Effector memory CD8-positive, alpha-beta T cell (primary cell): ENCODE data around the gene ZRANB1.

Source experiments
- ATAC-seq: fragments of 150-1000 bp; cut with Tn5 transposase; replicated peaks from 2 replicates; pipeline ENCODE4 v1.10.0; 2021; ENCODE audit warnings: mild to moderate bottlenecking, moderate library complexity
- DNase-seq, 3 experiments: peaks; one replicate each; pipeline ENCODE4 v3.0.0; 2021
- H3K27ac Mint-ChIP-seq, 2 donors: one replicate each; pipeline ENCODE4 v1.8.0; 2022; ENCODE audit warnings: mild to moderate bottlenecking in 2 of 2, mixed read lengths in 2 of 2, moderate library complexity in 2 of 2
- H3K27me3 Mint-ChIP-seq, 2 donors: one replicate each; pipeline ENCODE4 v1.8.0; 2022; ENCODE audit warnings: mixed read lengths in 2 of 2
- H3K36me3 Mint-ChIP-seq: one replicate; pipeline ENCODE4 v1.8.0; 2022; ENCODE audit warnings: mild to moderate bottlenecking, moderate library complexity, mixed read lengths; ENCODE audit not compliant: insufficient read depth
- H3K4me1 Mint-ChIP-seq, 2 donors: one replicate each; pipeline ENCODE4 v1.8.0; 2022; ENCODE audit warnings: low read depth in 2 of 2, mixed read lengths in 2 of 2
- H3K4me3 Mint-ChIP-seq, 2 donors: one replicate each; pipeline ENCODE4 v1.8.0; 2022; ENCODE audit warnings: mild to moderate bottlenecking in 2 of 2, mixed read lengths in 2 of 2, moderate library complexity in 2 of 2
- H3K9me3 Mint-ChIP-seq, 2 donors: one replicate each; pipeline ENCODE4 v1.8.0; 2022; ENCODE audit warnings: mixed read lengths in 2 of 2

ZRANB1 gene

DNA sequence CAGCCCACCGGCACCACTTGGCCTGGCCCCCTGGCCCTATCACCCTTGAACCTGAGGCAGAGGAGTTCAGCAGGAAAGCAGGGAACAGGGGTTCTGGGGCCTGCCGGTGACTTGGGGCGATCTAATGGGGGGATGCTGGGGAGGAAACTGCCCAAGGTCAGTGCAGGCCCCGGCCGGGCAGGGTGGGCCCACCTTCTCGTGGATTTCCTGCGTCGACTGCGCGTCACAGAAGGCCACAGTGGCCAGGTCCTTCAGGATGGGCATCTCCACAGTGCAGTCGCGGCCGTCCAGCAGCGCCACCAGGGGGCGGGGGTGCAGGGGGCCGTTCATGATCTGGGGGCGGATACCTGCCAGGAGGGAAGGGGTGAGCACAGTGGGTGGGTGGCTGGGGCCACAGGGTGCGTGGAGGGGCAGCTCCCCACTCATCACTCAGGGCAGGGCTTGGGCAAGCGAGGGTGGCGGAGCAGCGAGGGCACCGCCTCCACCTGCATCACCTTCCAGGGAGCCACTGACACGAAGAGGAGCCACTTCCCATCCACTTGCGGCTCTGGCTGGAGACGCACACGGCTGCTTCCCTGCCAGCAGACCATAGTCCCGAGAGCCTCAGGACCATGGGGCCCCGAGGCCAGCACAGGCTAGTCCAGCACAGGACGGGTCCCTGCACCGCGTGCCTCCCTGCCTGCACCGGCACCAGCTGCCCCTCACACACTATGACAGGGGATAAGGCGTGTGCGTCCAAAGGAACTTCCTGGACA, 61.4 kb downstream of the ZRANB1 start:
- ATAC-seq = no peak
- H3K27ac Mint-ChIP-seq = no peak overlapping the region

DNA sequence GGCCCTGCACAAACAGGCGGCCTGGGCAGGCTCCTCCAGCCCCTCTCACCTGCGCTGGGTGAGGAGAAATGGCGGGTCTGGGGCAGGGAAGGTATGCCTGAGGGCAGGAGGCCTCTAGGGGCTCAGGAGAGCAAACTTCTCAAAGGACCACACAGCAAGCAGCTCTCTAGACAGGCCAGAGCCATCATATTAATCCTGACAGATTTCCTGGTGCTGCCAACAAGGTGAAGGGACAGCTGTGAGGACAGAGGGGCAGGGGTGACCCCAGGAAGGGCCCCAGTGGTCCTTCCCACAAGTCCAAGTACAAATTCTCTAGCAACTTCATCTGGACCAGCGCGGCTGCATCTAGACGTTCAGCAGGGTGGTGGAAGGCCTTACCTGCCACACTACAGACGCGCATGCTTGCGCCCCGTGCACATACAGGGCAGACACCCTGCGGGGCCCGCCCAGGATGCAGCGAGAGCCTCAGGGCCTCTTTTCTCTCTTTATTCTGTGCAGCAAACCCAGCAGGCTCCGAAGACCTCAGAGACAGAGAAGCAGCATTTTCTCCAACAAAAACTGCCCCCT, 62.1 kb downstream of the ZRANB1 start:
- peaks cover 8% of the 10 kb centered on the region for H3K36me3 Mint-ChIP-seq
- ATAC-seq (no peak), DNase-seq (no peak)
- H3K9me3 Mint-ChIP-seq = no peaks in the 10 kb centered on the region
- no peak overlapping the region for H3K4me3 Mint-ChIP-seq
- H3K27me3 Mint-ChIP-seq = peaks cover 0 to 39% of the 10 kb centered on the region in 2 donors
- no peak overlapping the region for H3K27ac Mint-ChIP-seq
- H3K4me1 Mint-ChIP-seq = peaks cover 0 to 4% of the 10 kb centered on the region in 2 donors

More for the DNA sequence above, 61.4 kb downstream of the ZRANB1 start:
- H3K36me3 Mint-ChIP-seq = peaks cover 12% of the 10 kb centered on the region
- peaks cover 0 to 4% of the 10 kb centered on the region in 2 donors for H3K4me1 Mint-ChIP-seq
- DNase-seq = no peak
- no peak overlapping the region for H3K4me3 Mint-ChIP-seq
- H3K27me3 Mint-ChIP-seq = peaks cover 0 to 33% of the 10 kb centered on the region in 2 donors
- H3K9me3 Mint-ChIP-seq = no peaks in the 10 kb centered on the region

DNA sequence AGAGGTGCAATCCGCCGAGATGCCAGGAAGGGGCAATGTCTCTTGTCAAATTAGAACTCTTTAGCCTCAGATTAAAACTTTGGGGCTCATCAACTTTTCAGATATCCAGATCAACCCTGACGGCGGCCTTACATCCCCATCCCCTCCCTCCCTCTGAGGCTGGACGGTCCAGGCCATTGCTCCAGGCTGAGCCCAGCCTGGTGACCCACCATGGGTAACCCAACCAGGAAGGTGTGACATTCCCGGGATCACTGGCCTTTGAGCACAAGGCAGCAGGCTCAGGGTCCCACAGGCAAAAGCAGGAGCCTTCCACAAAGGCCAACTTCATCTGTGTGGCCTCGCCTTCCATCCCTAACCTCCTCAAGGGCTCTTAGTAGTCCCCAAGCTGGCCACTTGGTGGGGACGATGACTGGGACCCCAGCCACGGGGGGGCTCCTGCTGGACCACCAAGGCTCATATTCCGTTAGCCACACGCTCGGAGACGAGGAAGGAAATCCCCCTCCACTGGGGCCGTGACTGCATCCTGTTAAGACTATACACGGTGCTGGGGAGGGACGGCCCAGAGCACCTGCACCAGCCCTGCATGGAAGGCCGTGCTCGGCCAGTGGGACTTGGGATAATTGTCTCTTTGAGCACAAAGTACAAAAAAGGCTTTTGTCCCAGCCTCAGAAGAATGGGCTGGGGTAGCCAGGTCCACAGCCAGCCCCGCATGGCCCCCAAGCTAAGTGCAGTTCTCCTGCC, 62.8 kb downstream of the ZRANB1 start:
- Mint-ChIP-seq H3K27ac (no peak overlapping the region), H3K36me3 (peaks cover 7% of the 10 kb centered on the region), H3K4me3 (no peak overlapping the region), H3K4me1 (peaks cover 0 to 4% of the 10 kb centered on the region in 2 donors), H3K27me3 (peaks cover 0 to 47% of the 10 kb centered on the region in 2 donors), H3K9me3 (no peaks in the 10 kb centered on the region)
- DNase-seq = no peak
- ATAC-seq = no peak

DNA sequence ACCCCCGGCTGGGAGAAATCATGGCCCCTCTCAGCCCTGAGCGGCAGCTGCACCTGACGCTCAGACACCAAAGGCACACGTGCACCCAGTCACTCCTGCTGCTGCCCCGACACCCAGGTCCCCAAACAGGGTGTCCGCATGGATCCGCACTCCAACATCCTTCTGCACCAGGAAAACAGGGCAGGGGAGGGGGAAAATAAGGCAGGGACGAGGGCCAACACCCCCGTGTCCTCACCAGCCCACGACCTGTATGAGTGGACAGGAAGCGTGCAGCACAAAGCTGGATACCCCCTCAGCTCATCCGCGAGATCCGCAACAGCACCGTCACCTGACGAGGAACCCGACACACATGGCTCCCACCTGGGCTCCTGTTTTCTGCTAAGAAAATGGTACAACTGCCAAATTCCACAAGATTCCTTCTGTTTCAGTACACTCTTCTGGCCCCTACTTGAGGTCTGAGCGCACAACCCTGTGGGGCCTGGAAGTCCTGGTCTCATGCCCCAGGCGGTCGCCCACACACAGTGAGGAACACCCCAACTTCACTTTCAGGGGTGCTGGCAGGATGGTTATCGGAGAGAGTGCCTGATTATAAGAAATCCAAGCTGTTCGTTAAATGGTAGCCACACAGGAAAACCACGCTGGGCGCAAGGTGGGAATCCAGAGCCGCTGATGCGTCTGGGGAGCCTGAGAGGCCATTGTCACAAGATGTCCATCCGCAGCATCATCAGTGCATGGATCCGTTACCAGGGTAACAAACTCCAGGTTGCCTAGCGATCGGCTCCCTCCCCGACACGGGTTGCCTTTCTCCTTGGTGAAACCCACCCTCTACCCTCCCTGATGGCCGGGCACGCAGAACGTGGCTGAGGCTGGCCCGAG, 63.6 kb downstream of the ZRANB1 start:
- Mint-ChIP-seq H3K9me3 (no peaks in the 10 kb centered on the region), H3K4me1 (peaks cover 0 to 2% of the 10 kb centered on the region in 2 donors), H3K27ac (no peak overlapping the region), H3K36me3 (peaks cover 2% of the 10 kb centered on the region), H3K4me3 (no peak overlapping the region), H3K27me3 (peaks cover 0 to 47% of the 10 kb centered on the region in 2 donors)
- DNase-seq (no peak), ATAC-seq (no peak)

DNA sequence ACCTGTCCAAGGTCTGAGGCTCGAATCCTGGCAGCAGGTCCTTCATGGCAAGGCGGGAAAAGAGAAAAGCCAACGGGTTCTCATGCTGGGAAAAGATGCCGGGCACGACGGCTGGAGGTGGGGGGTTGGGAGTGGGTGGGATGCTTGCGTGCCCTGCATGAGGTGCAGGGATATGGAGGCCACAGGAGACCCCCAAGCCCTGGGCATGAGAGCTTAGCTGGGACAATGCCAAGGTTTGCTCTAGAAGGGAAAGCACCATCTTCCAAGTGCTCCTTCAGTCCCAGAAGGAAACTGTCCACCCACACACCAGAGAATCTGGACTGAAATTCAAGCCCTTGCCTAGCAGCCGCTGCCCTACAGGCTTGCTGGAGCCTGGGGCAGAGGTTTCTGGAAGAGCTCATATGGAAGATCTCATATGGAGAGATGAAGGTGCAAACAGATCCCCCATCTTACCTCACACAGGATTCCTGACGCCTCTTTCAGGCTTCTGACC, 64.3 kb downstream of the ZRANB1 start:
- DNase-seq = no peak

DNA sequence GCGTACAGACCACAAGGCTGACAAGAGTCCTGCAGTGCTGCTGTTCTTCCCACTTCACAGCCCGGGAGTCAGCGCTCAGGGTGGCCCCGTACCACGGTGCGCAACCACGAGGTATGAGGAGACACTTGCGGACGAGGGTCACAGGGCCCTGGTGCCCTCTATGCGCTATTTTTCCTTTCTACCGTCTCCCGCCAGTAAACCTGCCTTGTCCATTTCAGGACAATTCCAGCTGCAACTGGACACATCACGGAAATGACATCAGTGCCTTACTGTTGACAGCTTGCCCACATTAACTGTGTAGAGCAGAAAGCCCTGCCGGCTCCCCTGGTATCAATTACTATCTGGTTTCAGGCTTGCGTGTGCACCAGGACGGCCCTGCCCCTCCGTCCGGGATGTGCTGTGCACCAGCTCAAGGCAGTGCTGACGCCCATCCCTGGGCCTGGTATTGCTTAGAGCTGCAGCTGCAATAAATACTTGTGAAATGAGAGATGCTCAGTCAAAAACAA, 65.1 kb downstream of the ZRANB1 start:
- Mint-ChIP-seq H3K36me3 (peaks cover 2% of the 10 kb centered on the region), H3K27ac (no peak overlapping the region), H3K27me3 (peaks cover 0 to 60% of the 10 kb centered on the region in 2 donors), H3K4me3 (no peak overlapping the region), H3K9me3 (no peaks in the 10 kb centered on the region), H3K4me1 (peaks cover 0 to 2% of the 10 kb centered on the region in 2 donors)
- DNase-seq = no peak
- no peak for ATAC-seq

More for the DNA sequence above, 64.3 kb downstream of the ZRANB1 start:
- Mint-ChIP-seq H3K4me3 (no peak overlapping the region), H3K27ac (no peak overlapping the region), H3K27me3 (peaks cover 0 to 53% of the 10 kb centered on the region in 2 donors), H3K4me1 (peaks cover 0 to 2% of the 10 kb centered on the region in 2 donors), H3K9me3 (no peaks in the 10 kb centered on the region), H3K36me3 (peaks cover 2% of the 10 kb centered on the region)
- ATAC-seq = no peak

DNA sequence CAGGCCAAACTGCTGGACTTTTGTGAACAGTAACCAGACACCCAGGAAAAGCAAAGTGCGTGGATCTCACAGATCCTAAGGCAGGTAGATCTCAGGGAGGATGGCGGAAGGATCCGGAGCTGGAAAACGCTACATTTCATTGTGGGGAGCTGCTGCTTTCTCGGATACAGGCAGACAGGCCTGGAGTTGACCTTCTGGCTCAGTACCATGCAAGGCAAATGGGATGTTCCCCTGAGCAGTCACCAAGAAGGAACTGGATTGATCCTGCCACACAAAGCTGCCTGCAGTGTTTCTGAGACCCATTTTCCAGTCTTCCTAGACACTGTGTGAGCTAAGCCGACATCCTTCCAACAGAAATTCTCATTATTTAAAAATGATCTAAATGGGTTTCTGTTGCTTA, 65.5 kb downstream of the ZRANB1 start:
- H3K4me1 Mint-ChIP-seq = peaks cover 0 to 2% of the 10 kb centered on the region in 2 donors

DNA sequence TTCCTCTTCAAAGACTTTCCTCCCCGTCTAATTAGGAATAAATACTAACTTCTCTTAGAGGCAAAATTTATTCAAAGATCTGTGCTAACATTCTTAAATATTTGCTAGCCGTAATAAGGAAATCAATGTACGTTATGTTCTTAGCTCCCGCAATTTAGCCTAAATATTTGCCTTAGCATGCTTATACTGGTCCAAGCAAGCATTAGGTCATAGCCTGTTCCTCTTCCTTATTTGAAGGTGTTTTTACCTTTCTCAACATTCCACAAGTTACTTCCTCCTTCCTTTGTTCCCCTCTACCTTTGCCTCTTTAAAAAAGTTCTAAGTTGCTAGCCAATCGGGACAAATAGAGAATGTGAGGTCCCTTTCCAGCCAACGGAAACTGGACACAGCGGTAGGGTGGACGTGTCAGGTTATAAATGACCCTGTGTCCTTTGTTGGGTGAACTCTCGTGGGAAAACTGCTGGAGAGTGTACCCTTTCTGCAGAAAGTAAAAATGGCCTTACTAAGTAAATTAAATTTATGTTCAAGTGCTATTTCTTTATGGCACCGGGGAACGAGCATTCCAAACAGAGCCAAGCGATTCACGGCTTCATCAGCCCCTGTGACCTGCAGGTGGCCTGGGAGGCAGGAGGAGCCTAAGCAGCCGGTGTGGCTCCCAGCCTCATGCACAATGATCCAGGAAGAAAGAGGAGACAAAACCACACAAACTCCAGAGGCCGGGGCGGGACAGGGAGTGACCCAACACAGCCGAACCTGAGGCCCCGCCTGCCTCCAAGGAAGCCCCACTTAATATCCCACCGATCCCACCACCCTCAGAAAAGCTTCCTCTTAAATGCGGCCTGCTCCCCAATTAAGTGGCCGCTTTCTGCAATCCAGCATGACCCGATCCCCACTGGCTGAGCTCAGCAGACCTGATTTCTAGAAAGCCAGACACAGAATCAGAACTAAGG, 67.0 kb downstream of the ZRANB1 start:
- H3K36me3 Mint-ChIP-seq = no peaks in the 10 kb centered on the region
- H3K27me3 Mint-ChIP-seq = peaks cover 3 to 57% of the 10 kb centered on the region in 2 donors
- no peak overlapping the region for H3K4me3 Mint-ChIP-seq
- ATAC-seq (no peak), DNase-seq (no peak)
- no peaks in the 10 kb centered on the region for H3K9me3 Mint-ChIP-seq
- peaks cover 0 to 2% of the 10 kb centered on the region in 2 donors for H3K4me1 Mint-ChIP-seq
- peak overlapping the region; percentile 13 to 17 for H3K27ac Mint-ChIP-seq

More for the DNA sequence above, 65.5 kb downstream of the ZRANB1 start:
- ATAC-seq (no peak), DNase-seq (no peak)
- peaks cover 2% of the 10 kb centered on the region for H3K36me3 Mint-ChIP-seq
- H3K27ac Mint-ChIP-seq = no peak overlapping the region
- no peaks in the 10 kb centered on the region for H3K9me3 Mint-ChIP-seq
- peaks cover 0 to 65% of the 10 kb centered on the region in 2 donors for H3K27me3 Mint-ChIP-seq
- H3K4me3 Mint-ChIP-seq = no peak overlapping the region

DNA sequence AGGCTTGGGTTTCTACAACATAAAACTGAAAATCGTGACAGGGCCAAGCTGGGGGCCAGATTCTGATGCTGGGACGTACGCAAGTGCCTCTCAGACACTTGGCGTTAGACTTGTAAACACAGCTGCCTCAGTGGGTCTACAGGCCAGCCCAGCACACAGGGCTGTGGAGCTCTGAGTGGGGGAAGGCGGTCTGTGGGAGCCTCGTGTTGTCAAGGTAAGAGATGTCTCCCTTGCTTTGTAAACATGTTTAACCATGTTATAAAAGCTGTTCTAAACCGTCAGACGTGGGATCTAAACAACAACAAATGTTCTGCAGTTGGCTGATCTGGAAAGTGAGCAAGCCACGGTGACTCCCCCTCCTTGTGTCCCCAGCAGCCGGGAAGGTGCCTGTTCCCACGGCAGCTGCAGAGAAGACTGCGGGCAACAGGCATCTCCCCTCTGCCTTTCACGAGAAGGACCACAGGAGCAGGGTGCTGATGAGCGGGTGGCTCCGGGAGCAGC, 67.8 kb downstream of the ZRANB1 start:
- no peak overlapping the region for H3K4me3 Mint-ChIP-seq
- no peak overlapping the region for H3K27ac Mint-ChIP-seq
- no peaks in the 10 kb centered on the region for H3K36me3 Mint-ChIP-seq
- H3K27me3 Mint-ChIP-seq = peaks cover 5 to 54% of the 10 kb centered on the region in 2 donors
- DNase-seq (no peak), ATAC-seq (no peak)
- H3K4me1 Mint-ChIP-seq = peaks cover 0 to 2% of the 10 kb centered on the region in 2 donors
- H3K9me3 Mint-ChIP-seq = no peaks in the 10 kb centered on the region

DNA sequence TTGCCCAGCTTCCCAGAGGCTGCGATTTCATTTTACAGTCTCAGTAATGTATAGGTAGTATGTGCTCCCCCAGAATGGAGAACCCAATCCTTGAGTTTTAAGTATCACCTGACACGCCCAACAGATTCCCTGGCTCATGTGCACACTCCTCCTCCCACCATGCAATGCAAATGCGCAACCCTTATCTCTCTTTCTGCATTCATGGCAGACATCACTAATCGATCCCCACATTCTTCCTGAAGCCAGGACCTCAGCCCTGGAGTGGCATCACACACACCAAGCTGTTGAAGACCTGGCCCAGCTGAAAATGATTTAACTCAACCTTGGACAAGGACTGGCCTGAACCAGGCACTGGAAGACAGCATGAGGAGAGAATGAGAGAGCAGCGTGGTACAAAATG, 68.4 kb downstream of the ZRANB1 start:
- no peak for DNase-seq
- no peak overlapping the region for H3K27ac Mint-ChIP-seq
- no peak for ATAC-seq
- no peaks in the 10 kb centered on the region for H3K9me3 Mint-ChIP-seq
- peaks cover 3% of the 10 kb centered on the region for H3K36me3 Mint-ChIP-seq
- H3K27me3 Mint-ChIP-seq = peaks cover 5 to 55% of the 10 kb centered on the region in 2 donors
- H3K4me1 Mint-ChIP-seq = peaks cover 5 to 6% of the 10 kb centered on the region in 2 donors
- no peak overlapping the region for H3K4me3 Mint-ChIP-seq

DNA sequence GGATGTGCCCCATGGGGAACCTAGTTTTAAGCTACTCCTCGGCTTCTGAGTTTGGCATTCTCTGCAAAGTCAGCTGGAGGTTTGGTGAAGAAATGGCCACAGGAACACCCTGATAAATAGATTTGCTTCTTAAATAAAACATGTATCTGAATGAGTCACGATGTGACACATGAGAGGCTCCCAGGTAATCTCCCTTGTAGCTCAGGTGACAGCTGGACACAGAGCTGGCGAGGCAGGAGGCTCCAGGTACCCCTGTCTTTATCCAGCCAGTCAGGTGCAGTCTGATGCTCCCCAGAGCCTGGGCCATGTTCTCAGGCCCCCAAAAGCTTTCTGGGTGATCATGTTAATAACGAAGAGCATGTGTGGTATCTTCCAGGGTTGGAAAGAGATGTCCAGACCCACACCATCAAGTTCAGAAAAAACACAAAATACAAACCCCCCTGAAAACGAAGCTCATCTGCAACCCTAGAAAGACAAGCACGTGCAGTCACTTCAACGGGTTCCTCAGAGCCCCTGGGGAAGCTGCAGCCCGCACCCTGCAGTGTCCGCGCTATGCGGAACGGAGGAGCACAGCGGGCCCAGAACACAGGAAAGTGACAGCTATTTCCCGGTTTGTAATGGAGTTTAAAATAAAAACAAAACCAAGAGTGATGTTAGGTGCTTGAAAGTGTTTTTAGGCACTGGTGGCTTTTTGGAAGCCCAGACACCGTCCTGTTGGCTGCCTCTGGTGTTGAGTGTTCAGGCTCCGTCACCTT, 69.4 kb downstream of the ZRANB1 start:
- ATAC-seq (no peak), DNase-seq (no peak)
- Mint-ChIP-seq H3K4me1 (peaks cover 9 to 10% of the 10 kb centered on the region in 2 donors), H3K27me3 (peaks cover 5 to 61% of the 10 kb centered on the region in 2 donors), H3K4me3 (no peak overlapping the region), H3K9me3 (no peaks in the 10 kb centered on the region), H3K36me3 (peaks cover 4% of the 10 kb centered on the region), H3K27ac (no peak overlapping the region)
